ENCODE data around the gene ADGRE2.
"Not testable (repeated sequence)": the region's sequence is repeated elsewhere in the genome, so short reads cannot be mapped to it uniquely, and the experiment has no call there.

The ADGRE2 gene

DNA sequence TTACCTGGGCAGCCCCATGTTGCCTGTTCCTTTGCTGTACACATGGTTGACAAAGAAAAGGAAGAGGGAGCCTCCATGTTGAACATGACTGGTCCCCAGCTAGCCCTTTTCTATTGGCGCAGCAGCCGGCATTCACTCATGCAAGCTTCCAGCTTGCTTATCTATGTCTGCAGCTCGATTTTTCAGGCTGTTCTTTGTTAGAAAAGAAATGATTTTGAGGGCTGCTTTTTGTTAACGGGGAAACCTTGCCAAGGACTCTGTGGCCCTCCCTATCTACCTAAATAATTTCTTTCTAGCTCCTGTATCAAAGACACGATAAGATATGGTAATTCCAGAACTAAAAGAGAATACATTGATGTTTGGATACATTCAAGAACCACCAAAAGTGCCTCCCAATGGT lies 20.4 kb upstream of the ADGRE2 start:
- Histone ChIP-seq H4K8ac (ENCODE audit: low read depth, low read length) (no peak overlapping the region), H3K27ac (ENCODE audit: low read depth, low read length) (no peak overlapping the region), H3K18ac (ENCODE audit: low read length) (no peak overlapping the region), H3K79me2 (ENCODE audit: control insufficient read depth, insufficient read depth, low read length, poor library complexity) (no peaks in the 10 kb centered on the region), H4K12ac (ENCODE audit: low read depth, low read length) (no peak overlapping the region), H2AK5ac (ENCODE audit: low read length) (no peak overlapping the region), H3K4ac (ENCODE audit: low read depth, low read length) (no peak overlapping the region), H3K9me3 (ENCODE audit: insufficient read depth, low read depth, low read length) (peaks cover 2% of the 10 kb centered on the region), H3K4me3 (ENCODE audit: low read depth, low read length) (no peak overlapping the region), H4K91ac (ENCODE audit: low read depth, low read length) (no peak overlapping the region), H3K79me1 (ENCODE audit: low read length) (no peaks in the 10 kb centered on the region), H3K4me1 (ENCODE audit: control insufficient read depth in 1 of 2, insufficient read depth in 2 of 2, low read length in 2 of 2) (no peaks in the 10 kb centered on the region), H2AFZ (ENCODE audit: insufficient read depth, low read length, poor library complexity) (no peak overlapping the region), H3K36me3 (ENCODE audit: control insufficient read depth in 1 of 2, insufficient read depth in 2 of 2, low read length in 2 of 2) (no peaks in the 10 kb centered on the region), H3K14ac (ENCODE audit: low read length) (no peak overlapping the region), H2BK5ac (ENCODE audit: low read depth, low read length, poor library complexity) (no peak overlapping the region), H2BK12ac (ENCODE audit: low read length) (no peak overlapping the region), H3K4me2 (ENCODE audit: low read length) (no peak overlapping the region), H3K27me3 (ENCODE audit: insufficient read depth, low read length) (no peaks in the 10 kb centered on the region), H3K9ac (ENCODE audit: low read length) (no peak overlapping the region), H3K23ac (ENCODE audit: low read length) (no peak overlapping the region), H2BK120ac (ENCODE audit: insufficient read depth, low read length, poor library complexity) (no peak overlapping the region)
- no peak for DNase-seq
- WGBS (ENCODE audit: extremely low coverage, insufficient coverage, insufficient read length), result no CpG with 5 or more reads among the region's 5 CpGs

DNA sequence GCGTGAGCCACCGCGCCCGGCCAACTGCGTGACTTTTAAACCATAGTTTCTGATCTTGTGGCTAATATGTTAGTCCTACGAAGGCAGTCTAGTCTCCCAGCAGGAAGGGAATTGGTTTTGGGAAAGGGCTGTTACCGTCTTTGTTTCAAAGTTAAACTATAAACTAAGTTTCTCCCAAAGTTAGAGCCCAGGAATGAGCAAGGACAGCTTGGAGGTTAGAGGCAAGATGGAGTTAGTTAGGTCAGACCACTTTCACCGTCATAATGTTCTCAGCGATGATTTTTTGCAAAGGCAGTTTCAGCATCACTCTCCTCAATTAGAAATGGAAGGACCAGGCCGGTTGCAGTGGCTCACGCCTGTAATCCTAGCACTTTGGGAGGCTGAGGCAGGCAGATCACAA lies 17.7 kb upstream of the ADGRE2 start:
- H3K23ac ChIP-seq (ENCODE audit: low read length), result no peak overlapping the region
- no peak overlapping the region for H3K4me3 ChIP-seq (ENCODE audit: low read depth, low read length)
- no peaks in the 10 kb centered on the region for H3K4me1 ChIP-seq (ENCODE audit: control insufficient read depth in 1 of 2, insufficient read depth in 2 of 2, low read length in 2 of 2)
- H4K8ac ChIP-seq (ENCODE audit: low read depth, low read length), result no peak overlapping the region
- H3K79me1 ChIP-seq (ENCODE audit: low read length), result no peaks in the 10 kb centered on the region
- no peak overlapping the region for H3K27ac ChIP-seq (ENCODE audit: low read depth, low read length)
- H3K14ac ChIP-seq (ENCODE audit: low read length), result no peak overlapping the region
- H2AK5ac ChIP-seq (ENCODE audit: low read length), result no peak overlapping the region
- no peak overlapping the region for H2AFZ ChIP-seq (ENCODE audit: insufficient read depth, low read length, poor library complexity)
- no peak overlapping the region for H2BK5ac ChIP-seq (ENCODE audit: low read depth, low read length, poor library complexity)
- H3K4me2 ChIP-seq (ENCODE audit: low read length), result no peak overlapping the region
- no CpG with 5 or more reads among the region's 11 CpGs for WGBS (ENCODE audit: extremely low coverage, insufficient coverage, insufficient read length)
- no peak for DNase-seq
- H3K79me2 ChIP-seq (ENCODE audit: control insufficient read depth, insufficient read depth, low read length, poor library complexity), result no peaks in the 10 kb centered on the region
- no peak overlapping the region for H2BK120ac ChIP-seq (ENCODE audit: insufficient read depth, low read length, poor library complexity)
- H3K36me3 ChIP-seq (ENCODE audit: control insufficient read depth in 1 of 2, insufficient read depth in 2 of 2, low read length in 2 of 2), result no peaks in the 10 kb centered on the region
- no peak overlapping the region for H4K91ac ChIP-seq (ENCODE audit: low read depth, low read length)
- H2BK12ac ChIP-seq (ENCODE audit: low read length), result no peak overlapping the region
- H3K27me3 ChIP-seq (ENCODE audit: insufficient read depth, low read length), result no peaks in the 10 kb centered on the region
- no peak overlapping the region for H3K4ac ChIP-seq (ENCODE audit: low read depth, low read length)
- H3K9me3 ChIP-seq (ENCODE audit: insufficient read depth, low read depth, low read length), result peaks cover 2% of the 10 kb centered on the region
- H3K18ac ChIP-seq (ENCODE audit: low read length), result no peak overlapping the region
- H3K9ac ChIP-seq (ENCODE audit: low read length), result no peak overlapping the region
- no peak overlapping the region for H4K12ac ChIP-seq (ENCODE audit: low read depth, low read length)

DNA sequence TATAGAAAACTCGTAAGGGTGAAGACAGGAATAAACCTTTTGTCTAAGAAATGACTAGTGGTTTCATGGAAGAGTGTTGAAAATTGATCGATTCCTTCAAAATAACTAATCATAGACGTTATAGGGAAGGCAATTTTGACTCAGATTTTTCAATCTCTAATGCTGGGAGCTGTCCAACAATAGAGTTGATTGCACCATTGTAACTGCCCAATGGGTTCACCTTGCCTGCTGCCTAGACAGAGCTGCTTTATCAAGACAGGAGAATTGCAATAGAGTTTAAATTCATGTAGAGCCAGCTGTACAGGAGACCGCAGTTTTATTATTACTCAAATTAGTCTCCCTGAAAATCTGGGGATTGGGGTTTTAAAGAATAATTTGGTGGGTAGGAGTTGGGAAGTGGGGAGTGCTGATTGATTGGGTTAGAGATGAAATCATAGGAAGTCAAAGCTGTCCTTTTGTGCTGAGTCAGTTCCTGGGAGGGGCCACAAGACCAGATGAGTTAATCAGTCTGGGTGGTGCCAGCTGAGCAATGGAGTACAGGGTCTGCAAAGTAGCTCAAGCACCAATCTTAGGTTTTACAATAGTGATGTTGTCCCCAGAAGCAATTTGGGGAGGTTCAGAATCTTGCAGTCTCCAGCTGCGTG lies 16.8 kb upstream of the ADGRE2 start:
- Histone ChIP-seq H2AK5ac (ENCODE audit: low read length) (no peak overlapping the region), H3K4ac (ENCODE audit: low read depth, low read length) (no peak overlapping the region)

DNA sequence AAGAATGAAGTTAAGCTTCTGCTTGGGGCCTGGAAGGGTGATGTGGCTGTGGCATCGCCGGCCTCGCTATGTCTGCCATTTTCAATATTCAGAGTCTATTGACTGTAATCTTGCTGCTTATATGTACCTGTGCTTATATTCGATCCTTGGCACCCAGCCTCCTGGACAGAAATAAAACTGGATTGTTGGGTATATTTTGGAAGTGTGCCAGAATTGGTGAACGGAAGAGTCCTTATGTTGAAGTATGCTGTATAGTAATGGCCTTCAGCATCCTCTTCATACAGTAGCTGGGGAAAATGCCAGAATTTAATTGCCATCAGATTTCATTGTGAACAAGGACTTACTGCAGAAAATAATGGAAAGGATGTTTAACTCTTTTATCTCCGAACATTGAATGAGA lies 13.9 kb upstream of the ADGRE2 start:
- not testable (repeated sequence) for H3K23ac ChIP-seq (ENCODE audit: low read length); H3K18ac ChIP-seq (ENCODE audit: low read length); H2AK5ac ChIP-seq (ENCODE audit: low read length); H3K4me2 ChIP-seq (ENCODE audit: low read length); H2BK120ac ChIP-seq (ENCODE audit: insufficient read depth, low read length, poor library complexity); H3K9ac ChIP-seq (ENCODE audit: low read length); H3K14ac ChIP-seq (ENCODE audit: low read length); H3K4me1 ChIP-seq (ENCODE audit: control insufficient read depth in 1 of 2, insufficient read depth in 2 of 2, low read length in 2 of 2); H3K4me3 ChIP-seq (ENCODE audit: low read depth, low read length); H3K9me3 ChIP-seq (ENCODE audit: insufficient read depth, low read depth, low read length); H2BK5ac ChIP-seq (ENCODE audit: low read depth, low read length, poor library complexity); H4K91ac ChIP-seq (ENCODE audit: low read depth, low read length); H4K8ac ChIP-seq (ENCODE audit: low read depth, low read length); H2AFZ ChIP-seq (ENCODE audit: insufficient read depth, low read length, poor library complexity); H2BK12ac ChIP-seq (ENCODE audit: low read length); H3K4ac ChIP-seq (ENCODE audit: low read depth, low read length); H3K27me3 ChIP-seq (ENCODE audit: insufficient read depth, low read length); H3K79me1 ChIP-seq (ENCODE audit: low read length); H3K79me2 ChIP-seq (ENCODE audit: control insufficient read depth, insufficient read depth, low read length, poor library complexity); DNase-seq; H4K12ac ChIP-seq (ENCODE audit: low read depth, low read length); H3K36me3 ChIP-seq (ENCODE audit: control insufficient read depth in 1 of 2, insufficient read depth in 2 of 2, low read length in 2 of 2); H3K27ac ChIP-seq (ENCODE audit: low read depth, low read length)
- WGBS (ENCODE audit: extremely low coverage, insufficient coverage, insufficient read length), result no CpG with 5 or more reads among the region's 6 CpGs

More for the DNA sequence above, 16.8 kb upstream of the ADGRE2 start:
- no peak overlapping the region for H3K18ac ChIP-seq (ENCODE audit: low read length)
- WGBS (ENCODE audit: extremely low coverage, insufficient coverage, insufficient read length), result no CpG with 5 or more reads among the region's 5 CpGs
- H2BK12ac ChIP-seq (ENCODE audit: low read length), result no peak overlapping the region
- no peaks in the 10 kb centered on the region for H3K79me1 ChIP-seq (ENCODE audit: low read length)
- H2BK5ac ChIP-seq (ENCODE audit: low read depth, low read length, poor library complexity), result no peak overlapping the region
- H3K23ac ChIP-seq (ENCODE audit: low read length), result no peak overlapping the region
- H3K9ac ChIP-seq (ENCODE audit: low read length), result no peak overlapping the region
- no peak overlapping the region for H3K4me3 ChIP-seq (ENCODE audit: low read depth, low read length)
- H3K36me3 ChIP-seq (ENCODE audit: control insufficient read depth in 1 of 2, insufficient read depth in 2 of 2, low read length in 2 of 2), result no peaks in the 10 kb centered on the region
- no peak overlapping the region for H2BK120ac ChIP-seq (ENCODE audit: insufficient read depth, low read length, poor library complexity)
- H3K79me2 ChIP-seq (ENCODE audit: control insufficient read depth, insufficient read depth, low read length, poor library complexity), result no peaks in the 10 kb centered on the region
- H3K4me2 ChIP-seq (ENCODE audit: low read length), result no peak overlapping the region
- H2AFZ ChIP-seq (ENCODE audit: insufficient read depth, low read length, poor library complexity), result no peak overlapping the region
- DNase-seq, result no peak
- H3K27ac ChIP-seq (ENCODE audit: low read depth, low read length), result no peak overlapping the region
- no peak overlapping the region for H4K12ac ChIP-seq (ENCODE audit: low read depth, low read length)
- no peak overlapping the region for H4K91ac ChIP-seq (ENCODE audit: low read depth, low read length)
- no peak overlapping the region for H4K8ac ChIP-seq (ENCODE audit: low read depth, low read length)
- H3K27me3 ChIP-seq (ENCODE audit: insufficient read depth, low read length), result no peaks in the 10 kb centered on the region
- no peaks in the 10 kb centered on the region for H3K4me1 ChIP-seq (ENCODE audit: control insufficient read depth in 1 of 2, insufficient read depth in 2 of 2, low read length in 2 of 2)
- H3K14ac ChIP-seq (ENCODE audit: low read length), result no peak overlapping the region
- H3K9me3 ChIP-seq (ENCODE audit: insufficient read depth, low read depth, low read length), result peaks cover 2% of the 10 kb centered on the region
